ENCODE measurements around the gene LRRC71. TPM values are rescaled to one million over a fixed set of nuclear protein-coding genes. Genes with fewer than 3 reads are reported as not detected.

The LRRC71 gene
- total and polyA plus RNA-seq, 10 of the 15 experiments (the other 5 are each of a cell fraction or from before 2014, with no cell fraction given), result not detected

- WGBS (ENCODE audit: insufficient coverage, insufficient replicate concordance, low lambda C conversion rate, missing lambda C conversion rate), result 18% methylated on average over 11 of the region's 11 CpGs
- ATAC-seq (no peak), FAIRE-seq (no peak), DNase-seq (ENCODE audit: low read depth, low spot score) (no peak)
- ChIA-PET RAD21 (ENCODE audit: unreplicated experiment) (interaction anchor here (1.2 kb wide), 1 partner anchor 150 kb away, joined by 3 read pairs; no protein-coding TSS in a partner anchor), POLR2A (interaction anchor here (0.7 kb wide), 1 partner anchor 790 kb away, joined by 3 read pairs; no protein-coding TSS in a partner anchor), CTCF (interaction anchor here (0.7 to 1.4 kb wide), 4 partner anchors 29 to 167 kb away, joined by 3 to 4 read pairs (median 3); no protein-coding TSS in a partner anchor), SMC1A (ENCODE audit: uncharacterized antibody, unreplicated experiment) (no interaction called here)
- H3K4me2 ChIP-seq (ENCODE audit: control insufficient read depth, insufficient read depth), result no peak overlapping the region
- H3K36me3 ChIP-seq (ENCODE audit: control insufficient read depth in 2 of 2, insufficient read depth in 2 of 2, low read length in 1 of 2), result no peaks in the 10 kb centered on the region
- intact Hi-C loops (cut with micrococcal nuclease; ENCODE audit: unreplicated experiment), result no loop called here
- no peaks in the 10 kb centered on the region for H3K79me2 ChIP-seq (ENCODE audit: control insufficient read depth, insufficient read depth, low read length)
- no peaks in the 10 kb centered on the region for H4K20me1 ChIP-seq (ENCODE audit: control insufficient read depth, insufficient read depth)
- in situ Hi-C loops (cut with MboI), result no loop called here
- H3K27me3 ChIP-seq (replicated peaks in 1 of 2; ENCODE audit: control insufficient read depth in 2 of 2, insufficient read depth in 2 of 2, low read length in 1 of 2), result peaks cover 21 to 29% of the 10 kb centered on the region in 2 experiments
- no peaks in the 10 kb centered on the region for H3K4me1 ChIP-seq (ENCODE audit: control insufficient read depth, insufficient read depth, low read length)
- BruUV-seq (replicated peaks), result no TSS peak
- TF ChIP-seq IRF5 (IDR thresholded peaks at IDR 0.05; ENCODE audit: borderline replicate concordance) (no peak), MLLT1 (IDR thresholded peaks at IDR 0.05) (no peak), PAX8 (IDR thresholded peaks at IDR 0.05) (no peak), BRCA1 (IDR thresholded peaks at IDR 0.05; ENCODE audit: low read depth, low read length) (no peak), POLR2AphosphoS2 (IDR thresholded peaks at IDR 0.05; ENCODE audit: low read depth, low read length) (no peak), HDGF (IDR thresholded peaks at IDR 0.05) (no peak), CREB1 (IDR thresholded peaks at IDR 0.05; ENCODE audit: low read depth) (no peak), RFX5 (IDR thresholded peaks at IDR 0.05; ENCODE audit: low read depth, low read length) (no peak), PKNOX1 (IDR thresholded peaks at IDR 0.05) (no peak), ZNF274 (IDR thresholded peaks at IDR 0.05; ENCODE audit: insufficient read depth, insufficient read length) (no peak), POU2F2 (IDR thresholded peaks at IDR 0.05; ENCODE audit: borderline replicate concordance, low read depth, low read length) (no peak), CHD4 (IDR thresholded peaks at IDR 0.05) (no peak)
- no peak overlapping the region for H3K4me3 ChIP-seq
- no peaks in the 10 kb centered on the region for H3K9me3 ChIP-seq (replicated peaks; ENCODE audit: control insufficient read depth, insufficient read depth, low read length)
- H3K27ac ChIP-seq (ENCODE audit: control insufficient read depth, insufficient read depth), result no peak overlapping the region
- H3K9ac ChIP-seq (ENCODE audit: control insufficient read depth, insufficient read depth, low read length), result no peak overlapping the region
- H2AFZ ChIP-seq (ENCODE audit: control insufficient read depth, low read depth, low read length), result no peak overlapping the region
Observed at GRCh38 chr1:156922986-156923669, 2.7 kb downstream of the LRRC71 start.

Measured in GM12878 (cell line).